Endothelial cell of umbilical vein (primary cell): ENCODE results near the gene CDH22. TPM values are rescaled to one million over a fixed set of nuclear protein-coding genes. Genes with fewer than 3 reads are reported as not detected.

Source experiments
- BruUV-seq: library from RNA; stranded (reverse); fragments of 400-500 nt; replicated peaks from 2 replicates; lab custom pipeline; 2021; lab: Mats Ljungman, UMichigan
- CTCF ChIA-PET: fragments of 300-600, 350-600 bp; sonication (Branson Sonifier 250); formaldehyde crosslinking; loops from one replicate; lab custom pipeline; 2021; ENCODE audit warnings: antibody characterized with exemption, inconsistent platforms; lab: Charles Lee
- POLR2A ChIA-PET: fragments of 300-600, 350-600 bp; sonication (Branson Sonifier 250); formaldehyde crosslinking; loops from one replicate; lab custom pipeline; 2021; ENCODE audit warnings: antibody characterized with exemption, inconsistent platforms; lab: Charles Lee
- DNase-seq: peaks from one replicate; pipeline ENCODE4 v3.0.0-alpha.2; 2011; ENCODE audit warnings: low read depth, low spot score
- FAIRE-seq: peaks from 2 replicates; lab custom pipeline; 2011; peaks lifted over from hg19 to GRCh38; lab: Jason Lieb, UNC
- H2AFZ ChIP-seq: 2 replicates; pipeline ENCODE4 v1.6.0; 2012; ENCODE audit warnings: low read depth, low read length, control low read depth, inconsistent platforms
- H3K27ac ChIP-seq: 2 replicates; pipeline ENCODE4 v1.5.1; 2011; ENCODE audit warnings: low read depth, mild to moderate bottlenecking, control low read depth, low read length, moderate library complexity; ENCODE audit not compliant: insufficient read depth
- H3K27me3 ChIP-seq, 2 experiments: 2 replicates each; pipeline versions ENCODE4 v1.6.0 to v1.6.1; 2011; ENCODE audit warnings: low read length in 2 of 2, mixed read lengths in 1 of 2; ENCODE audit not compliant: control insufficient read depth in 2 of 2, insufficient read depth in 2 of 2
- H3K36me3 ChIP-seq, 2 experiments: 2 replicates in 1 of 2; 3 replicates in 1 of 2; pipeline ENCODE4 v1.5.1; 2011; ENCODE audit warnings: low read length in 2 of 2, mild to moderate bottlenecking in 1 of 2, moderate library complexity in 1 of 2; ENCODE audit not compliant: control insufficient read depth in 2 of 2, insufficient read depth in 2 of 2; ENCODE audit errors: extremely low read depth in 1 of 2
- H3K4me1 ChIP-seq: 3 replicates; pipeline ENCODE4 v1.5.1; 2011; ENCODE audit warnings: mild to moderate bottlenecking, low read length; ENCODE audit not compliant: control insufficient read depth, insufficient read depth; ENCODE audit errors: extremely low read depth
- H3K4me2 ChIP-seq: 2 replicates; pipeline ENCODE4 v1.6.1; 2011; ENCODE audit warnings: low read length, control low read depth, mixed read lengths; ENCODE audit not compliant: insufficient read depth
- H3K4me3 ChIP-seq, 3 experiments: fragments of 200-600 bp in 1 of 3; sonication (generic), shearing (Covaris generic) in 1 of 3; replicated peaks in 1 of 3; 2 replicates each; pipeline ENCODE4 v1.5.1; 2011 to 2016; ENCODE audit warnings: control low read depth in 3 of 3, low read length in 3 of 3, mild to moderate bottlenecking in 2 of 3, inconsistent platforms in 1 of 3, low read depth in 1 of 3, moderate library complexity in 1 of 3; ENCODE audit not compliant: insufficient read depth in 1 of 3
- H3K79me2 ChIP-seq: 2 replicates; pipeline ENCODE4 v1.6.0; 2012; ENCODE audit warnings: low read length, inconsistent platforms; ENCODE audit not compliant: control insufficient read depth, insufficient read depth
- H3K9ac ChIP-seq: replicated peaks from 2 replicates; pipeline ENCODE3; 2011; ENCODE audit warnings: low read length, control low read depth; ENCODE audit not compliant: insufficient read depth; ENCODE audit errors: extremely low read depth
- H3K9me1 ChIP-seq: replicated peaks from 3 replicates; pipeline ENCODE4 v1.6.0; 2011; ENCODE audit warnings: mild to moderate bottlenecking, low read length; ENCODE audit not compliant: control insufficient read depth, insufficient read depth; ENCODE audit errors: extremely low read depth
- H3K9me3 ChIP-seq: replicated peaks from 2 replicates; pipeline ENCODE4 v1.5.1; 2012; ENCODE audit warnings: low read length, inconsistent platforms; ENCODE audit not compliant: control insufficient read depth, insufficient read depth
- H4K20me1 ChIP-seq: replicated peaks from 2 replicates; pipeline ENCODE3; 2011; ENCODE audit warnings: mild to moderate bottlenecking, low read length; ENCODE audit not compliant: control insufficient read depth, insufficient read depth; ENCODE audit errors: extremely low read depth
- EZH2 ChIP-seq: IDR thresholded peaks from 2 replicates; pipeline ENCODE4 v1.6.1; 2012; ENCODE audit warnings: borderline replicate concordance, low read depth, mild to moderate bottlenecking, moderate library complexity, low read length, inconsistent platforms; ENCODE audit not compliant: severe bottlenecking
- FOS ChIP-seq: IDR thresholded peaks from 2 replicates; pipeline ENCODE4 v1.6.1; 2011; ENCODE audit warnings: mild to moderate bottlenecking, low read length, moderate library complexity, borderline replicate concordance; ENCODE audit not compliant: insufficient read depth
- GATA2 ChIP-seq: IDR thresholded peaks from 2 replicates; pipeline ENCODE4 v1.7.0; 2011; ENCODE audit warnings: low read depth, mild to moderate bottlenecking, moderate library complexity, mixed read lengths, low read length; ENCODE audit not compliant: insufficient read length, insufficient read depth
- JUN ChIP-seq: IDR thresholded peaks from 2 replicates; pipeline ENCODE4 v1.6.1; 2011; ENCODE audit warnings: borderline replicate concordance, low read depth; ENCODE audit not compliant: insufficient read length, insufficient read depth
- MYC ChIP-seq: IDR thresholded peaks from one replicate; pipeline ENCODE4 v1.6.1; 2011; ENCODE audit warnings: mild to moderate bottlenecking, low read depth, low read length
- POLR2A ChIP-seq: IDR thresholded peaks from 2 replicates; pipeline ENCODE4 v1.6.1; 2012; ENCODE audit warnings: low read depth, mild to moderate bottlenecking, control low read depth, low read length
- POLR2AphosphoS5 ChIP-seq: IDR thresholded peaks from 2 replicates; pipeline ENCODE4 v1.6.1; 2012; ENCODE audit warnings: low read depth, mild to moderate bottlenecking, control low read depth, low read length, moderate library complexity; ENCODE audit not compliant: insufficient read depth
- dilution Hi-C: fragments of 300-500 bp; cut with MboI; formaldehyde crosslinking; loops from one replicate; pipeline ENCODE4 v1.15.0; 2019; ENCODE audit warnings: low sequenced_read_pairs; ENCODE audit not compliant: extremely low pct_ligation_motif_present
- intact Hi-C: fragments of 100-400 bp; cut with micrococcal nuclease; formaldehyde crosslinking; loops from one replicate; pipeline ENCODE4 v1.10.0; 2022
- polyA plus RNA-seq, 4 experiments: library from polyadenylated mRNA; depleted of rRNA in 3 of 4; stranded (reverse) in 3 of 4; unstranded in 1 of 4; fragments of >200 nt; gene quantifications; 2 replicates each; pipeline versions ENCODE4 v1.2.1 to v1.2.3, GENCODE V29; 2011 to 2012; ENCODE audit warnings: missing spikeins in 1 of 4
- total RNA-seq: library from RNA; stranded (reverse); gene quantifications from 2 replicates; pipeline ENCODE4 v1.2.3, GENCODE V29; 2021
- TF ChIP-seq, protein P1 (sequence below): IDR thresholded peaks from 2 replicates; pipeline ENCODE4 v1.6.1; 2011; ENCODE audit not compliant: insufficient read depth, insufficient read length
- TF ChIP-seq, protein P2 (sequence below), 2 donors: IDR thresholded peaks; 1 replicate in 1 of 2; 2 replicates in 1 of 2; pipeline ENCODE4 v1.5.1; 2011; ENCODE audit warnings: low read length in 2 of 2, mild to moderate bottlenecking in 2 of 2, moderate library complexity in 2 of 2, control low read depth in 1 of 2, inconsistent platforms in 1 of 2, low read depth in 1 of 2; ENCODE audit not compliant: insufficient read depth in 1 of 2; ENCODE audit errors: extremely low read depth in 1 of 2

Gene CDH22
- total and polyA plus RNA-seq, 2 donors (not counting 3 experiments of a cell fraction or from before 2014, with no cell fraction given), result not detected

DNA sequence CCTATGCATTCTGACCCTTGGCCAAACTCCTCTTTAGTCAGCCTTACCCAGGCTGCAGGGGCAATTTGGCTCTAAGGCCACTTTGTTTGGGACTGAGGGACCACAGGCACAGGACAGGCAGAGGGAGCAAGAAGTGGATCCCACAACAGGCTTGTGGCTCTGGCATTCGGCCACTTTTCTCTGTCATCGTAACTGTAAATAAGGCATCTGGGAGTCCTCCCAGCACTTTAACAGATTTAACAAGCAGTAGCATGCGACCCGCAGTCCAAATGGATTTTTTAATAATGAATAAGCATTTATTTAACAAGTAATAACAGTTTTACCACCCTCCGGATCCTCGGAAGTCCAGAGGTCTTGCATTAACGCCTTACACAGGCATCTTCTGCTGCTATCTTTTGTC lies 16.1 kb upstream of the CDH22 start:
- Histone ChIP-seq H3K36me3 (no peaks in the 10 kb centered on the region), H3K9me1 (no peaks in the 10 kb centered on the region), H3K27me3 (peaks cover 0 to 8% of the 10 kb centered on the region in 2 experiments), H3K9me3 (no peaks in the 10 kb centered on the region), H2AFZ (no peak overlapping the region), H3K27ac (no peak overlapping the region), H3K4me2 (no peak overlapping the region), H3K9ac (no peak overlapping the region), H4K20me1 (no peaks in the 10 kb centered on the region), H3K4me1 (no peaks in the 10 kb centered on the region), H3K79me2 (no peaks in the 10 kb centered on the region), H3K4me3 (no peak overlapping the region)
- POLR2A ChIA-PET, result no interaction called here
- BruUV-seq, result no TSS peak
- dilution Hi-C loops, result no loop called here
- intact Hi-C loops, result no loop called here
- DNase-seq (no peak), FAIRE-seq (no peak)
- CTCF ChIA-PET, result interaction anchor here (1.0 kb wide), 1 partner anchor 194 kb away, joined by 4 read pairs; no protein-coding TSS in a partner anchor
- TF ChIP-seq, protein P1, sequence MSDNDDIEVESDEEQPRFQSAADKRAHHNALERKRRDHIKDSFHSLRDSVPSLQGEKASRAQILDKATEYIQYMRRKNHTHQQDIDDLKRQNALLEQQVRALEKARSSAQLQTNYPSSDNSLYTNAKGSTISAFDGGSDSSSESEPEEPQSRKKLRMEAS, result no peak
- no peak for TF ChIP-seq POLR2A
- TF ChIP-seq, protein P2, sequence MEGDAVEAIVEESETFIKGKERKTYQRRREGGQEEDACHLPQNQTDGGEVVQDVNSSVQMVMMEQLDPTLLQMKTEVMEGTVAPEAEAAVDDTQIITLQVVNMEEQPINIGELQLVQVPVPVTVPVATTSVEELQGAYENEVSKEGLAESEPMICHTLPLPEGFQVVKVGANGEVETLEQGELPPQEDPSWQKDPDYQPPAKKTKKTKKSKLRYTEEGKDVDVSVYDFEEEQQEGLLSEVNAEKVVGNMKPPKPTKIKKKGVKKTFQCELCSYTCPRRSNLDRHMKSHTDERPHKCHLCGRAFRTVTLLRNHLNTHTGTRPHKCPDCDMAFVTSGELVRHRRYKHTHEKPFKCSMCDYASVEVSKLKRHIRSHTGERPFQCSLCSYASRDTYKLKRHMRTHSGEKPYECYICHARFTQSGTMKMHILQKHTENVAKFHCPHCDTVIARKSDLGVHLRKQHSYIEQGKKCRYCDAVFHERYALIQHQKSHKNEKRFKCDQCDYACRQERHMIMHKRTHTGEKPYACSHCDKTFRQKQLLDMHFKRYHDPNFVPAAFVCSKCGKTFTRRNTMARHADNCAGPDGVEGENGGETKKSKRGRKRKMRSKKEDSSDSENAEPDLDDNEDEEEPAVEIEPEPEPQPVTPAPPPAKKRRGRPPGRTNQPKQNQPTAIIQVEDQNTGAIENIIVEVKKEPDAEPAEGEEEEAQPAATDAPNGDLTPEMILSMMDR (IDR thresholded peaks at IDR 0.05; ENCODE audit: extremely low read depth in 1 of 2, insufficient read depth in 1 of 2, low read depth in 1 of 2, low read length in 2 of 2), result no peak
- TF ChIP-seq POLR2AphosphoS5, result no peak
- TF ChIP-seq FOS, result no peak
- no peak for TF ChIP-seq JUN
- no peak for TF ChIP-seq EZH2
- TF ChIP-seq GATA2, result no peak
- TF ChIP-seq MYC, result no peak
